LNCaP clone FGC (cell line): Measurements from ENCODE around the gene CA12.

ENCODE experiments used
- DNase-seq: peaks from one replicate; pipeline ENCODE4 v3.0.0-alpha.2; 2011; ENCODE audit warnings: low read depth
- H3K4me3 ChIP-seq: 2 replicates; pipeline ENCODE4 v1.5.1; 2011; ENCODE audit warnings: mild to moderate bottlenecking, low read depth, low read length, control low read depth
- TF ChIP-seq, protein P1 (sequence below): IDR thresholded peaks from 2 replicates; pipeline ENCODE4 v1.5.1; 2012; ENCODE audit warnings: mild to moderate bottlenecking; ENCODE audit not compliant: control insufficient read depth, insufficient read depth; ENCODE audit errors: extremely low read depth

CA12 gene

DNA sequence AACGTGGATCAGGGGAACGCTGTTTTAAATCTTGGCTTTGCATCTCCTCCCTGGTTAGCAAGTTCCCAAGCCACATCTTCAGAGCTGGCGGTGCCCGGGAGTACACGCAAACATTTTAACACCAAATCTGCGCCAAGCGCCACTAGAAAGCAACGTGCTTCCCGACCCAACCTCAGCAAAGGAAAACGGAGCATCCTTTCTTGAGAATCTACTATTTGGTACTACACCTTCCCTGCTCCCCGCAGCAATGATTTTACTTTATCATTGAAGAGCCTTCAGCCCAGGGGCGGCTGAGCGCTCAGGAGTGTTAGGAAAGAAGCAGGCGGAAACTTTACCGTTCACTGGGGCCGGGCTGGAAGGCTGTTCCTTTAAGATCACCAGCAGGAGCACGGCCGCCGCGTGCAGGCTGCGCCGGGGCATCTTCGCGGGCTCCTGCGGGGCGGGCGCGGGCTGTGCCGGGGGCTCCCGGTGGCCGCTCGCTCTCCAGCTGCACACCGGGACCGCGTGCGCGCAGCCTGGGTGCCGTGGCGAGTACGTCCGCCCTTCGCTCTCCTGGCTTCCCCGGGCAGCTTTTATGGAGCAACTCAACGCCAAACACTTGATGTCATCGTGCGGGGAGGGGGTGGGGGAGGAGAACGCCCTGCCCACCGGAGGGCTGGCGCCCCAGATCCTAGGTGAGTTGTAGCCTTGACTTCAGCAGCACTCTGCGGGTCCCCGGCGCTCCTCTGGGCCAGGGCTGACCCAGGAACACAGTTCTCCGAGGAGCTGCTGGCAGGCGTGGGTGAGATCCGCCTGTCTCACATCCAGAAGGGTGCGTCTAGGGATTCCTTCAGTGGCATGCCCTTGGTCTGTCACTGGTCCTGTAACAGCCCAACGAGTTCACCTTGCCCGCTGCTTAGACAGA is at the start of gene CA12:
CA12 (minus strand) TSS at position 546 of the 904 bp plus-strand sequence; CDS start at position 420, 126 bp downstream.
- TF ChIP-seq, protein P1, sequence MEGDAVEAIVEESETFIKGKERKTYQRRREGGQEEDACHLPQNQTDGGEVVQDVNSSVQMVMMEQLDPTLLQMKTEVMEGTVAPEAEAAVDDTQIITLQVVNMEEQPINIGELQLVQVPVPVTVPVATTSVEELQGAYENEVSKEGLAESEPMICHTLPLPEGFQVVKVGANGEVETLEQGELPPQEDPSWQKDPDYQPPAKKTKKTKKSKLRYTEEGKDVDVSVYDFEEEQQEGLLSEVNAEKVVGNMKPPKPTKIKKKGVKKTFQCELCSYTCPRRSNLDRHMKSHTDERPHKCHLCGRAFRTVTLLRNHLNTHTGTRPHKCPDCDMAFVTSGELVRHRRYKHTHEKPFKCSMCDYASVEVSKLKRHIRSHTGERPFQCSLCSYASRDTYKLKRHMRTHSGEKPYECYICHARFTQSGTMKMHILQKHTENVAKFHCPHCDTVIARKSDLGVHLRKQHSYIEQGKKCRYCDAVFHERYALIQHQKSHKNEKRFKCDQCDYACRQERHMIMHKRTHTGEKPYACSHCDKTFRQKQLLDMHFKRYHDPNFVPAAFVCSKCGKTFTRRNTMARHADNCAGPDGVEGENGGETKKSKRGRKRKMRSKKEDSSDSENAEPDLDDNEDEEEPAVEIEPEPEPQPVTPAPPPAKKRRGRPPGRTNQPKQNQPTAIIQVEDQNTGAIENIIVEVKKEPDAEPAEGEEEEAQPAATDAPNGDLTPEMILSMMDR = no peak
- H3K4me3 ChIP-seq = peak within 1 kb of the TSS; percentile 51
- DNase-seq = no peak

DNA sequence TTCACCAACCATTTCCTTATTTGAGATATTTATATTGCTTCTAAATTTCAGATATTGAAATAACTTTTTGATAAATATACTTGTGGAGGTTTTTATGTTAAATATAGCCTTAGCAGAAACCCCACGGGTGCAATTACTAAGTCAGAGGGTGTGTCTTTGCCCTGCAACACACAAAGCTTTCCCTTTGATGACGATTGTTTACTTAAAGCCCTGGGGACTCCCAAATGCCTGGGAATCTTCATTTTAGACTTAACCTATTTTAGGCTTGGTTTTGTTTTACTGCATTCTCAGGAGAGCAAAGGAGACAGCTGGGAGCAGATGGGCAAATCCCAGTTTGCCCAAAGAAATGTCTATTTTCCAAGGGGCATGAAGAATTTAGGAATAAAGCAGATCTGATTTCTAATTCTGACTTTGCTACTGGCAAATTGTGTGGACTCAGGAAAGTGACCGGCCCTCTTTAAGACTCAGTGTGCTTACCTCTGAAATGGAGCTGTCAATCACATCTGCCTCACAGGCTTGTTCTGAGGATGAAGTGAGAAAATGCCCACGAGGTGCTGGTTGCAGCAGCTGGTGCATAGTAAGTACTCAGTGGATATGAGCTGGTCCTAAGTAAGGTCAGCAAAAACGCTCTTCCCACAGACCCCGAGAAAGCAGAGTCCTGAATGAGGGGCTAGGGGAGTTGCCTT is 49.3 kb upstream of the CA12 start:
- no peak overlapping the region for H3K4me3 ChIP-seq
- TF ChIP-seq, protein P1 = no peak
- no peak for DNase-seq

DNA sequence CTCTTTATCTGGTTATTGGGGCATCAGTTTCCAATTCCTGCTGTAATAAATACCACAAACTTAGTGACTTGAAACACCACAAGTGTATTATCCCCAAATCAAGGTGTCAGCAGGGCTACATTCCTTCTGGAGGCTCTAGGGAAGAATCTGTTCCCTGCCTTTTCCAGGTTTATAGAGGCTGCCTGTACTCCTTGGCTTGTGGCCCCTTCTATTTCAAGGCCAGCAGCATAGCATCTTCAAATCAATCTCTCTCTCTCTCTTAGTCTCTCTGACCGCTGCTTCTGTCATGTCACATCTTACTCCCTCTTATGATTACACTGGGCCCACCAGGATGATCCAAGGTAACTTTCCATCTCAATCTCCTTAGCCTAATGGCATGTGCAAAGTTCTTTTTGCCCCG is 44.9 kb upstream of the CA12 start:
- no peak overlapping the region for H3K4me3 ChIP-seq
- TF ChIP-seq, protein P1 = no peak
- DNase-seq = no peak

DNA sequence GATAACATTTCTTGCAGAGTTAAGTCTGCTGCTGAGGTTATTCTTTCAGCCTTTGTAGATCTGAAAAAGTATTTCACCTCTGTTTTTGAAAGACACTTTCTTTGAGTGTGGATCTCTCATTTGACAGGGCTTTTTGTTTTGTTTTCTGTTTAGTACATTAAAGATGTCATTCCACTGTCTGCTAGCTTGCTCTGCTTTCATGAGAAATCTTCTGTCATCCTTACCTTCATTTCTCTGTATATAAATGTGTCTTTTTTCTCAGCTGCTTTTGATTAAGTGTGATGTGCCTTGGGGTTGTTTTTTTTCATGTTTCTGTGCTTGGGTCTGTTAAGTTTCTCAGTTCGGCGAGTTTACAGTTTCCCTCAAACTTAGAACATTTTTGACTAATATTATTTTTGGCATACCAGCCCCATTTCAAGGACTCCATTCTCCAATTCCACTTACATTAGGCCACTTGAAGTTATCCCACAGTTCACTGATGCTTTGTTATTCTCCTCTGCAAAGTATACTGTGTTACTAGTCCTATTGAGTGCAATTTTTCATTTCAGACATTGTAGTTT is 43.9 kb upstream of the CA12 start:
- TF ChIP-seq, protein P1 = no peak
- no peak for DNase-seq
- H3K4me3 ChIP-seq = no peak overlapping the region

DNA sequence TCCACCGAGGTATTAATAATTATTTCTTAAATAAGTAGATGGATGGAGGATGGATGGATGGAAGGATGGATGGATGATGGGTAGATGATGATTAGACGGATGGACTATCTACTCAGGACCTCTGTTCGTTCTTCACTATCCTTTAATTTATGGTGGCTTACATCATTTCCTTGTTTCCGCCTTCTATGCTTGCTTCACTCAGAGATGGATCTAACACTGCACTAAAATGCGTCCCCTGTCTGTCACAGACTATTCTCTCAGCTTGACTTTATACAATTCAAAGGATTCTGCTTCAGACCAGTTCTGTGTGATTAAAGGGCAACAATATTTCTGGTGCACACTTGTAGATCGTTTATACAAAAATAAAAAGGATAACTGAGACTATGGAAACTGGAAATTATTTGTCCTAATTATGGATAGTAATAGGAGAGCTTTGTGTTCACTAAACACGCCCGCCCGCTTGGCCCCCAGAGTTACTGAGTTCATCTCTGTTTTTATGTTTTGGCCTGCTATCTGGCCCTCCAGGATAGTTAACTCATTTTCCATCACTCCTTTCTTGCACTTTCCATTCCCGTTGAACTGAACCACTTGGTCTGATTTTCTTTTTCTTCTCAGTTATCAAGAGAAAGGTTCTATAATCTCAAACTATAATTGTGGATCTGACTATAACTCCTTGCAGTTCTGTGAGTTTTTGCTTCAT is 41.4 kb upstream of the CA12 start:
- DNase-seq = no peak
- TF ChIP-seq, protein P1 = no peak
- H3K4me3 ChIP-seq = no peak overlapping the region

DNA sequence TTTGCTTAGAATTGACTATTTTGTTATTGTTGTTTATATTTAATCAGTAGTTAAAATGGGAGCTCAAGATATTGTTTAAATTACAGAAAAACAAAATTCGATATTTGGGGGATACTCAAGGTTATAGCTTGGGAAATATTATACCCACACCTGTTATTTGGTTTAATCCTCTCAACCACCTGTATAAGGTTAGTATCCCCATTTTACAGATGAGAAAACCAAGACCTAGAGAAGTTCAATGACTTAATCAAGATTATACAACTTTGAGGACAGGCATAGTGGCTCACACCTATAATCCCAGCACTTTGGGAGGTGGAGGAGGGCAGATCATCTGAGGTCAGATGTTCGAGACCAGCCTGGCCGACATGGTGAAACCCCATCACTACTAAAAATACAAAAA is 39.8 kb upstream of the CA12 start:
- TF ChIP-seq, protein P1 = no peak
- H3K4me3 ChIP-seq = no peak overlapping the region
- DNase-seq = no peak
